HepG2 (cell line): ENCODE measurements around the gene MCTS1. TPM values are rescaled to one million over a fixed set of nuclear protein-coding genes. Genes with fewer than 3 reads are reported as not detected.
A peak's percentile ranks its signal among the peaks of the same experiment; 100 is the strongest.

ENCODE experiments used
- GMEB2 ChIP-seq: IDR thresholded peaks from 2 replicates; pipeline ENCODE4 v1.6.1; 2016; ENCODE audit warnings: missing biosample characterization, missing genetic modification reagents, low read depth
- IRF1 ChIP-seq: sonication (generic); formaldehyde crosslinking; IDR thresholded peaks from 2 replicates; pipeline ENCODE4 v1.4.0; 2020; ENCODE audit warnings: low read depth, mild to moderate bottlenecking, missing genetic modification reagents
- ISL2 ChIP-seq: sonication (generic); formaldehyde crosslinking; IDR thresholded peaks from 2 replicates; pipeline ENCODE4 v1.5.0; 2020; ENCODE audit warnings: missing genetic modification reagents
- MNT ChIP-seq: fragments of 450-650 bp; IDR thresholded peaks from 2 replicates; pipeline ENCODE4 v1.6.1; 2016
- MTA3 ChIP-seq: sonication (generic); formaldehyde crosslinking; IDR thresholded peaks from 2 replicates; pipeline ENCODE4 v1.4.0; 2020; ENCODE audit warnings: missing genetic modification reagents
- NCOA2 ChIP-seq: sonication (generic); formaldehyde crosslinking; IDR thresholded peaks from 2 replicates; pipeline ENCODE4 v1.8.0; 2022; ENCODE audit warnings: inconsistent platforms
- NPAS2 ChIP-seq: sonication (generic); formaldehyde crosslinking; IDR thresholded peaks from 2 replicates; pipeline ENCODE4 v1.8.0; 2022; ENCODE audit warnings: mild to moderate bottlenecking, missing genetic modification reagents, borderline replicate concordance
- ONECUT2 ChIP-seq: sonication (generic); formaldehyde crosslinking; IDR thresholded peaks from 2 replicates; pipeline ENCODE4 v1.4.0; 2020; ENCODE audit warnings: missing genetic modification reagents
- PCBP1 ChIP-seq: fragments of 200-400 bp; formaldehyde crosslinking; IDR thresholded peaks from 2 replicates; pipeline ENCODE4 v1.6.1; 2017; ENCODE audit warnings: mild to moderate bottlenecking, low read depth, low read length, borderline replicate concordance
- PITX1 ChIP-seq: sonication (generic); formaldehyde crosslinking; IDR thresholded peaks from 2 replicates; pipeline ENCODE4 v1.5.1; 2020; ENCODE audit warnings: mild to moderate bottlenecking, missing genetic modification reagents
- RAD51 ChIP-seq: fragments of 450-650 bp; IDR thresholded peaks from 2 replicates; pipeline ENCODE4 v1.6.1; 2016; ENCODE audit warnings: borderline replicate concordance
- RORA ChIP-seq: sonication (generic); formaldehyde crosslinking; IDR thresholded peaks from 2 replicates; pipeline ENCODE4 v1.5.0; 2020; ENCODE audit warnings: mild to moderate bottlenecking, missing genetic modification reagents, moderate library complexity
- TFE3 ChIP-seq: IDR thresholded peaks from 2 replicates; pipeline ENCODE4 v1.6.1; 2016
- TOE1 ChIP-seq: sonication (generic); formaldehyde crosslinking; IDR thresholded peaks from 2 replicates; pipeline ENCODE4 v1.4.0; 2020; ENCODE audit warnings: mild to moderate bottlenecking, missing genetic modification reagents
- TOPORS ChIP-seq: sonication (generic); formaldehyde crosslinking; IDR thresholded peaks from 2 replicates; pipeline ENCODE4 v1.8.0; 2023; ENCODE audit warnings: mild to moderate bottlenecking, missing genetic modification reagents
- TSC22D2 ChIP-seq: sonication (generic); formaldehyde crosslinking; IDR thresholded peaks from 2 replicates; pipeline ENCODE4 v1.5.1; 2020; ENCODE audit warnings: missing genetic modification reagents, mild to moderate bottlenecking, borderline replicate concordance
- ZBTB7A ChIP-seq: sonication (generic); formaldehyde crosslinking; IDR thresholded peaks from 2 replicates; pipeline ENCODE4 v1.8.0; 2022; ENCODE audit warnings: mild to moderate bottlenecking, missing genetic modification reagents
- ZEB1 ChIP-seq: IDR thresholded peaks from 2 replicates; pipeline ENCODE4 v1.6.1; 2012; ENCODE audit warnings: mild to moderate bottlenecking, low read depth, inconsistent platforms; ENCODE audit not compliant: insufficient replicate concordance
- ZFP1 ChIP-seq: IDR thresholded peaks from 2 replicates; pipeline ENCODE4 v1.6.1; 2016
- ZFX ChIP-seq: sonication (generic); formaldehyde crosslinking; IDR thresholded peaks from 2 replicates; pipeline ENCODE4 v1.4.0; 2020; ENCODE audit warnings: mild to moderate bottlenecking, low read depth, missing genetic modification reagents, moderate library complexity
- ZKSCAN1 ChIP-seq: fragments of 150-350 bp; IDR thresholded peaks from 2 replicates; pipeline ENCODE4 v1.6.1; 2014; ENCODE audit warnings: low read length
- ZNF33B ChIP-seq: sonication (generic); formaldehyde crosslinking; IDR thresholded peaks from 2 replicates; pipeline ENCODE4 v1.5.1; 2020; ENCODE audit warnings: mild to moderate bottlenecking, missing genetic modification reagents
- ZNF788 ChIP-seq: sonication (generic); formaldehyde crosslinking; IDR thresholded peaks from 2 replicates; pipeline ENCODE4 v1.5.0; 2020; ENCODE audit warnings: mild to moderate bottlenecking, missing genetic modification reagents, borderline replicate concordance
- ZNF816 ChIP-seq: sonication (generic); formaldehyde crosslinking; IDR thresholded peaks from 2 replicates; pipeline ENCODE4 v1.8.0; 2022; ENCODE audit warnings: missing genetic modification reagents, mild to moderate bottlenecking, borderline replicate concordance
- ZNF841 ChIP-seq: sonication (generic); formaldehyde crosslinking; IDR thresholded peaks from 2 replicates; pipeline ENCODE4 v1.8.1; 2023; ENCODE audit warnings: missing genetic modification reagents, borderline replicate concordance
- polyA plus RNA-seq, 8 experiments: library from polyadenylated mRNA; depleted of rRNA in 3 of 8; stranded (reverse) in 7 of 8; unstranded in 1 of 8; fragments of >200 nt; fragmentation: Illumina TruSeq in 4 of 8; extraction: Trizol in 4 of 8; gene quantifications; 2 replicates each; pipeline versions ENCODE4 v1.2.1 to v1.2.3, GENCODE V29; 2011 to 2016; ENCODE audit warnings: low read depth in 4 of 8, missing spikeins in 1 of 8, mixed read lengths in 1 of 8; ENCODE audit not compliant: insufficient read depth in 1 of 8
- total RNA-seq, 5 experiments: library from RNA; depleted of rRNA; stranded (reverse); fragments of >200 nt; fragmentation: Illumina TruSeq; extraction: Trizol; gene quantifications; 2 replicates each; pipeline ENCODE4 v1.2.3, GENCODE V29; 2016; ENCODE audit warnings: low read depth in 1 of 5

Gene MCTS1
- total and polyA plus RNA-seq, 2 of the 13 experiments (the other 11 are each of a cell fraction or from before 2014, with no cell fraction given) = 30.1 to 59.0 TPM

- TF ChIP-seq ONECUT2 (CRISPR knock-in tag) (no peak), RAD51 (no peak), TFE3 (no peak), PITX1 (CRISPR knock-in tag) (0 out of 2 replicates have a peak, but pooled peaks have one; percentile 37), ZFX (CRISPR knock-in tag) (peak; percentile 83), ZKSCAN1 (no peak), ZNF841 (CRISPR knock-in tag) (no peak), MTA3 (CRISPR knock-in tag) (no peak), IRF1 (CRISPR knock-in tag) (no peak), TSC22D2 (CRISPR knock-in tag) (no peak), RORA (CRISPR knock-in tag) (no peak), MNT (no peak), ZEB1 (no peak), PCBP1 (no peak), ZBTB7A (CRISPR knock-in tag) (peak; percentile 64; the same call in 1 of the 2 replicates), GMEB2 (peak; percentile 56; the same call in 1 of the 2 replicates), NCOA2 (CRISPR knock-in tag) (no peak), ISL2 (no peak), ZNF788 (peak; percentile 60; the same call in 1 of the 2 replicates), ZNF816 (no peak; the same call in 1 of the 2 replicates), ZNF33B (no peak), ZFP1 (CRISPR knock-in tag) (0 out of 2 replicates have a peak, but pooled peaks have one; percentile 10), TOPORS (CRISPR knock-in tag) (no peak), NPAS2 (no peak), TOE1 (CRISPR knock-in tag) (no peak)
Measured at GRCh38 chrX:120629667-120630537, 26.0 kb downstream of the MCTS1 start, which contains the start of gene C1GALT1C1 (continued).
